AG08395 (cell line): ENCODE measurements around the gene TMEM132A.

Experiments
- DNase-seq: peaks from one replicate; pipeline ENCODE4 v3.0.0; 2012; ENCODE audit warnings: mixed read lengths, low spot score

The TMEM132A gene

GRCh38 chr11:60923326-60923725, 934 bp upstream of the TMEM132A start:
- DNase-seq = no peak

DNA sequence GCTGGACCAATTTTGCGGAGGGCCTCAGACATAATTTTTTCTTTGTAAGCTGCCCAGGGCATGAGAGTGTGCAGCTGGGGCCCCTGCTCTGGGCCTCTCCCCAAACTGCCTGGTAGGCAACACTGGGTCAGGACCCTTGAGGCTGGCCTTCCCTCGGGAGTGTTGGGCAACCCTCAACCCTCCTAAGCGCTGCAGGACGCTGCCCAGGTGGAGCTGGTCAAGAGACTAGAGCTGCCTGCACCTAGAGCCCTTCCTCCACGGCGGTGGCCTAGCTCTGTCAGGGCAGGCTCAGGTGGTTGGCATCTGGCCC, 505 bp upstream of the TMEM132A start:
- no peak for DNase-seq

- DNase-seq = no peak
Observed at GRCh38 chr11:60924906-60925853, 920 bp downstream of the TMEM132A start.

GRCh38 chr11:60925868-60926267, 1.6 kb downstream of the TMEM132A start:
- DNase-seq = no peak

DNA sequence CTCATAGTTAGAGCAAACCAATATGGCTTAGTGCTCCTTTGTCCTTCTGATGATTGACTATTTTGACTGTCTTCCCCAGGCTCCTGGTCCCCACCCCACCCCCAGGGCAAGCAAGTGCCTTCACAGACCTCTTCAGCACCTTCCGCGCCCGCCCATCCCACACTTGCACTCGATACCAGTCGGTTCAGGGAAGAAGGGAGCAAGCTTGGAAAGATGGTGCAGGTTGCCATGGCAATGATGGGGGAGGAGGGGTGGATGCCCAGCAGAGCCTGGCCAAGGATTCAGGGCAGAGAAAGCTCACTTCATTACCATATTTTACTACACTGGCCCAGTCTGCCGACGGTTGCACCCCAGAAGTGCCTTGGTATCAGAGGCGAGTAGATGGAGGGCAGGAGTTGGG, 2.2 kb downstream of the TMEM132A start:
- DNase-seq = no peak

DNA sequence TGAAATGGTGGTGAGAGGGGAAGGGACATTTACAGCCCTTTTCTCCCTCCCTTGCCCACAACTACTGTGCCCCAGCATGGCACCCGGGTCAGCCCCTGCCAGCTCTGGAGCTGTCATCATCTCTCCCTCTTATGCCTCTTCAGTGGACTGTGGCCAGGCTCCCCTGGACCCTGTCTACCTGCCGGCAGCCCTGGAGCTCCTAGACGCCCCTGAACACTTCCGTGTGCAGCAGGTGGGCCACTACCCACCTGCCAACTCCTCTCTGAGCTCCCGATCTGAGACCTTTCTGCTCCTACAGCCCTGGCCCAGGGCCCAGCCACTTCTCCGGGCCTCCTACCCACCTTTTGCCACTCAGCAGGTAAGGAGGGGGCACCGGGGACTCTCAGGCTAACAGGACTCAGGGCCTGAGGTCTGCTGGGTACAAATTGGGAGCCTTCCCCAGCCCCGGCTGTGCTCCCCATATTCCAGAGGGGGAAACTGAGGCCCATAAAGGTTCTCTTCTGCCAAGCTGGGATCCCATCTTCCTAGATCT, 2.9 kb downstream of the TMEM132A start:
- no peak for DNase-seq

DNA sequence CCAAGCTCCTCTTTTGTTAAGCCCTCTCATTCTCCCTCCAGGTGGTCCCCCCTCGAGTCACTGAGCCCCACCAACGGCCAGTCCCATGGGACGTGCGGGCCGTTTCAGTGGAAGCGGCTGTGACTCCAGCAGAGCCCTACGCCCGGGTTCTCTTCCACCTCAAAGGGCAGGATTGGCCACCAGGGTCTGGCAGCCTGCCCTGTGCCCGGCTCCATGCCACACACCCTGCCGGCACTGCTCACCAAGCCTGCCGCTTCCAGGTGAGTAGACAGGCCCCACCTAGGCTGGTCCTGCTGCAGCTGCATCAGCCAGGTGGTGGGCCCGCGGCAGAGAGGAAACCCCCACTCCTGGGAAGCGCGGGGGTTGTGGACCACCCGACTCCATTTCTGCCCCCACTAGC, 3.3 kb downstream of the TMEM132A start:
- no peak for DNase-seq

- no peak for DNase-seq
Observed at GRCh38 chr11:60928563-60929001, 4.3 kb downstream of the TMEM132A start.

DNA sequence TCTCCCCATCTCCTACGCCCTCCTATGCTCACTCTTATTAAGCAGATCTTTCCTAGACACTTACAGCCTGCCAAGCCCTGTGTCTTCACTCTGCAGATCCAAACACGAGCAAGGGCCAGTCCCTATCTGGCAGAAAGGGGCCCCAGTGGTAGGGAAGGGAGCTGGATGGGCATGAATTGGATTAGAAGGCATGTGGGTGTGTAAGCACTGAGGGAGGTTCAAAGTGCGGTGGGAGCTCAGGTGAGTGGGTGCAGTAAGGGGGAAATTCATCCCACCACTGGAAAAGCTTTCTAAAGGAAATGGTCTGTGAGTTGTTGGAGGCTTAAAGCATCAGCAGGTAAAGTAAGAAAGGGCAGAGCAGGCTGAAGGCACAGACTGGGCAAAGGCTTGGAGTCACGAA, 5.5 kb downstream of the TMEM132A start:
- no peak for DNase-seq

- DNase-seq = no peak
Observed at GRCh38 chr11:60930394-60930793, 6.1 kb downstream of the TMEM132A start.

DNA sequence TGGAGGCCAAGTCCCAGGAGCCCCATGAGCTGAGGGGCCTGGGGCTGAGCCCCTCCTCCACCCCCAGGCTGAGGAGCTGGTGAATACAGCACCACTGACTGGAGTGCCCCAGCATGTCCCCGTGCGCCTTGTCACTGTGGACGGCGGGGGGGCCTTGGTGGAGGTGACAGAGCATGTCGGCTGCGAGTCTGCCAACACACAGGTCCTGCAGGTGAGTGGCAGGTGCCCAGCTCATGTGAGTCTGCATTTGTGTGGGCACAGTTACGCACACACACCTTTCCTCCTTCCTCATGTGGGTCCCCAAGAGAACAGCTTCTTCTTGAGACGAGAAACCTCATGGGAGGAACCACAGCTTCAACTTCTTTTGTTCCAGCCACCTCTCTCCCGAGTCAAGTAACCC, 7.7 kb downstream of the TMEM132A start:
- DNase-seq = no peak

DNA sequence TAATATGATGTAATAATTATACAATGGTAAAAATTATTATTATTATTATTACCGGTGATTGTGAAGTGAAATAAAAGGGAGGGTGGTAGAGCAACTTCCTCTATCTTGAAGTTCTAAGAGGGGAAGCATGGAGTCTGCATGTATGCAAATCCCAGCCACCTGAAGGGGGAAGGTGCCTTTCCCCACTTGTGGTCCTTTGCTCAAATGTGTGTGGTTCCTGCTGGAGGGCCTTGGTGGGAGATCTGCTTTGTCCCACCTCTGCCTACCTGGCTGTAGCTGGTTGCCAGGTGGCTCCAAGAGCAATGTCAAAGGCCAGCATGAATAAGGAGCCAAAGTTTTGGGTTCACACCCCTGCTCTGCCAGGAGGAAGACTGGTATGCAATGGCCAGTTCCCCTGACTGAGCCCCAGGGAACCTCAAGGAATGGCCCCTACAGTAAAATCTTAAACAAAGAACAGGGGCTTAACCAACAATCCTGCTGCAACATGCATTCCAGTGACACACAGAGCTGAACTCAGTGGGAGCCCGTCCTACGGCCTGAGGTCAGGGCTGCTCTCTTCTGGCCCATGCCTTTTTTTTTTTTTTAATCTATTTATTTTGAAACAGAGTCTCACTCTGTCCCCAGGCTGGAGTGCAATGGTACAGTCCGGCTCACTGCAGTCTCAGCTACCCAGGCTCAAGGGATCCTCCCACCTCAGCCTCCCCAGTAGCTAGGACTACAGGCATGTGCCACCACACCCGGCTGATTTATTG, 8.5 kb downstream of the TMEM132A start:
- no peak for DNase-seq

DNA sequence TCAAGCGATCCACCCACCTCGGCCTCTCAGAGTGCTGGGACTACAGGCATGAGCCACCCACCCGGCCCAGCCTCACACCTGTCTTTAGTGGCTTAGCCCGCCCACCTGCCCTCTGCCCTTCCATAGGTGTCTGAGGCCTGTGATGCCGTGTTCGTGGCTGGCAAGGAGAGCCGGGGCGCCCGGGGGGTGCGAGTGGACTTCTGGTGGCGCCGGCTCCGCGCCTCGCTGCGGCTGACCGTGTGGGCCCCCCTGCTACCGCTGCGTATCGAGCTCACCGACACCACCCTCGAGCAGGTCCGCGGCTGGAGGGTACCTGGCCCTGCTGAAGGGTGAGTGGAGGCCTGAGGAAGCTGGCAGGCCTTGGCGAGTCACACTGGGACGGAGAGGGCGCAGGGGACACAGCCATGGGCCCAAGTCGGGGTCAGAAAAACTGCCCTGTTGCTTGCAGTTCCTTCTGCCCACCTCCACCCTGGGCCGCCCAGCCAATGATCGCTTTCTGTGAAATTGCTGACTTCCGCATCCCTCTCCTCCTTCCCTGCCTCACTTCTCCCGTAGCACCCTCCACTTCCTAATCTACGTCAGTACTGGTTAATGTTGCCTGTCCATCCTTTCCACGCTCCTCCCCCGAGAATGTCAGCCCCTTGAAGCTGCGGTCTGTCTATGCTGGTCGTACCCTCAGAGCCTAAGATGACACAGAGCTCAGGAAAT, 9.3 kb downstream of the TMEM132A start:
- no peak for DNase-seq

DNA sequence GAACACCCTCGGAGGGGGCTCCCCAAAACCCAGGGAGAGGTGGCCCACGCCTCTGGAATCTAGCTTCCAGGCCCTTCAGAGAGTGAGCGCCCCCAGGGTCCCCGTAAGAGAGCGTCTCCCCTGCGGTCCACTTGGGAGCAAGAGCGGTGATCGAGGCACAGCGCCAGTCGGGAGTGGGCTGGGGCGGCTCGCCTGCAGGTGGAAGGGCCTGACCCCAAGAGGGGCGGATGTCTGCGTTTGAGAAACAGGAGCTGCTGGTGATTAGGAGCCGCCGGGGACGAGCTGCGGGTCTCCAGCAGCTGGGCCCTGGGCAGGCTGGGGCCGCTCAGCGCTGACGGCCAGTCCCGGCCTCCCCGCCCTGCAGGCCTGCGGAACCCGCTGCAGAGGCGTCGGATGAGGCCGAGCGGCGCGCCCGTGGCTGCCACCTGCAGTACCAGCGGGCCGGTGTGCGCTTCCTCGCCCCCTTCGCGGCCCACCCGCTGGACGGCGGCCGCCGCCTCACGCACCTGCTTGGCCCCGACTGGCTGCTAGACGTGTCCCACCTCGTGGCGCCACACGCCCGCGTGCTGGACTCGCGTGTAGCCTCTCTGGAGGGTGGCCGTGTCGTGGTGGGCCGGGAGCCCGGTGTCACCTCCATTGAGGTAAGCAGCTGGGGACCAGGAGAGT, 10.0 kb downstream of the TMEM132A start:
- no peak for DNase-seq

GRCh38 chr11:60934790-60935605, 10.7 kb downstream of the TMEM132A start:
- DNase-seq = no peak

GRCh38 chr11:60935676-60936442, 11.6 kb downstream of the TMEM132A start:
- no peak for DNase-seq

- DNase-seq = no peak
Observed at GRCh38 chr11:60936467-60937143, 12.3 kb downstream of the TMEM132A start.

DNA sequence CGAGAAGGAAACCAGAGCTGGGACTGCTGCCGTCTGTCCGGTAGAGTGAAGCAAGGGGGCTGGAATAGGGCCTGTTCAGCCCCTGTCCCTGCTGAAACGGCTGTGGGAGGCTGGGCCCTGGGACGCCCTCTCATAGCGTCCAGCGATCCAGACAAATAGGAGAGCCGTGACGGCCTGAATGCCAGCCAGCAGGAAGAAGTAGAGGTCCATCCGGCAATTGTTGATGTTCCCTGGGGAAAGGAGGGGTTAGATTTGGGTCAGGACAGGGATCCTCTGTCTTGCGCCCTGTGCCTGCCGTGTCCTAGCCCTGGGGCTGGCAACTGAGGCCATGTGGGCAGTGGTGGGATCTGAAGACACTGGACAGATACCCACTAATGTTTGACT, 12.9 kb downstream of the TMEM132A start:
- no peak for DNase-seq

DNA sequence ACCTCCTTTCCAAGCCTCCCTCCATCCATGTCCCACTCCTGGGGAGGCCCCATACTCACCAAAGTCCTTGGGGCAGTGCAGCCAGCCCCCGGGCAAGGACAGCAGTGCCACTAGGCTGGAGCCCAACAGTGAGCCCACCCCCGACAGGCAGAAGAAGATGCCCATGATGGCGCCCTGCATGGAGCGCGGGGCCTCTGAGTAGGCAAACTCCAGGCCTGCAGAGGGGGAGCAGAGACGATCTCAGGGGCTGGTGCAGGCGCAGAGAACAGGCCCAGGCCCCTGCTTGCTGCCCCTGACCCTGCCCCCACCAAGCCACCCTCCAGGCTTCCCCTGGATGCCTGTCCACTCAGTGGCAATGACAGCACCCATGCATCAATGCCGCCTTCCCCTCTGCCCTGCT, 13.6 kb downstream of the TMEM132A start:
- DNase-seq = no peak

- DNase-seq = no peak
Observed at GRCh38 chr11:60938500-60938899, 14.2 kb downstream of the TMEM132A start.
